WTC11 (cell line): ENCODE results near the gene CEP70.

ENCODE experiments used
- CREB1 ChIP-seq: sonication (generic); formaldehyde crosslinking; IDR thresholded peaks from 2 replicates; pipeline ENCODE4 v1.8.0; 2023; ENCODE audit warnings: mild to moderate bottlenecking, missing genetic modification reagents
- ETV6 ChIP-seq: sonication (generic); formaldehyde crosslinking; IDR thresholded peaks from 2 replicates; pipeline ENCODE4 v1.8.1; 2022; ENCODE audit warnings: mild to moderate bottlenecking, missing genetic modification reagents
- IRF2 ChIP-seq: sonication (generic); formaldehyde crosslinking; IDR thresholded peaks from 2 replicates; pipeline ENCODE4 v1.8.0; 2022; ENCODE audit warnings: low read depth, missing genetic modification reagents, borderline replicate concordance
- MYBL2 ChIP-seq: sonication (generic); formaldehyde crosslinking; IDR thresholded peaks from 2 replicates; pipeline ENCODE4 v1.8.1; 2023; ENCODE audit warnings: mild to moderate bottlenecking, moderate library complexity, missing genetic modification reagents
- NR1H2 ChIP-seq: sonication (generic); formaldehyde crosslinking; IDR thresholded peaks from 2 replicates; pipeline ENCODE4 v1.9.0; 2021; ENCODE audit warnings: mild to moderate bottlenecking, moderate library complexity, missing genetic modification reagents
- RORB ChIP-seq: fragments of 250-450 bp; sonication (Bioruptor Pico); IDR thresholded peaks from 2 replicates; pipeline ENCODE4 v1.9.0; 2021; ENCODE audit warnings: mild to moderate bottlenecking
- TCF7 ChIP-seq: sonication (generic); formaldehyde crosslinking; IDR thresholded peaks from 2 replicates; pipeline ENCODE4 v1.8.0; 2022; ENCODE audit warnings: mild to moderate bottlenecking, low read depth, missing genetic modification reagents, moderate library complexity
- ZNF138 ChIP-seq: sonication (generic); formaldehyde crosslinking; conservative IDR thresholded peaks from 2 replicates; pipeline ENCODE4 v1.8.1; 2022; ENCODE audit warnings: mild to moderate bottlenecking, moderate library complexity, missing genetic modification reagents
- TF ChIP-seq, protein P1 (sequence below): sonication (generic); formaldehyde crosslinking; conservative IDR thresholded peaks from 2 replicates; pipeline ENCODE4 v1.8.1; 2022; ENCODE audit warnings: mild to moderate bottlenecking, missing genetic modification reagents
- TF ChIP-seq, protein P2 (sequence below): fragments of 200-600 bp; IDR thresholded peaks from 2 replicates; pipeline ENCODE4 v1.8.0; 2022; ENCODE audit warnings: antibody characterized with exemption
- TF ChIP-seq, protein P3 (sequence below): sonication (generic); formaldehyde crosslinking; IDR thresholded peaks from 2 replicates; pipeline ENCODE4 v1.8.1; 2023; ENCODE audit warnings: mild to moderate bottlenecking, moderate library complexity, missing genetic modification reagents
- TF ChIP-seq, protein P4 (sequence below): sonication (generic); formaldehyde crosslinking; IDR thresholded peaks from 2 replicates; pipeline ENCODE4 v1.8.1; 2022; ENCODE audit warnings: low read depth, missing genetic modification reagents, borderline replicate concordance
- TF ChIP-seq, protein P5 (sequence below): sonication (generic); formaldehyde crosslinking; IDR thresholded peaks from 2 replicates; pipeline ENCODE4 v1.8.1; 2023; ENCODE audit warnings: mild to moderate bottlenecking, missing genetic modification reagents, borderline replicate concordance
- TF ChIP-seq, protein P6 (sequence below): sonication (generic); formaldehyde crosslinking; IDR thresholded peaks from 2 replicates; pipeline ENCODE4 v1.8.0; 2022; ENCODE audit warnings: mild to moderate bottlenecking, missing genetic modification reagents

DNA sequence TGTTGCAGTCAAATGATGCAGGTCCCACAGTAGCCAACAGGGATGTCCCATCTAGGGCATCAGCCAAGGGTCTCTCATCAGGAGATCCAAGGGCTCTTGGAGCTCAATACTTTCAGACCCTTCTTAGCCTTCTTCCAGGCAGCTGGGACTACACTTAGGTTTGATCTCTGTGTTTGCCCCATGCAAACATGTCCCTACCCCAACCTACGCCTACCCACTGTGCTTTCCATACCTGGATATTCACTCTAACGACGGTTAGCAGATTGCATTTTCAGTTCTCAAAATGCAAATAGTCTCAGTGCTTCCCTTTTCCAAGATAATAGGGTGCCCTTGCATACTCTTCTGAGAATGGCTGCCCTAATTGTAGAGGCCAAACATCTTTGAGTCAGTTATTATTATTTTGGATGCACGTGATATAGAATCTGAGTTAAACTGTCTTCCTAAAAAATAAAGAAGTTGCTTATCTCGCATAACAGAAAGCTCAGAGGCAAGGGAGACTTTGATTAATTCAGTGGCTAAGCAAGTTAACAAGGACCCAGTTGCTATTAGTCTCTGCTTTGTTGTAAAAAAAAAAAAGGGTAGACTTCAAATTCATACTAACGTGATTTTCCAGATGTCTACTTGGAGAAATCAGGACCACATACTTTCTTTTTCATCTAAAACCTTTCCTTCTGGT lies 1.0 kb upstream of the CEP70 start:
- TF ChIP-seq TCF7 (CRISPR knock-in tag): no peak
- no peak for TF ChIP-seq CREB1 (CRISPR knock-in tag)
- TF ChIP-seq, protein P1, sequence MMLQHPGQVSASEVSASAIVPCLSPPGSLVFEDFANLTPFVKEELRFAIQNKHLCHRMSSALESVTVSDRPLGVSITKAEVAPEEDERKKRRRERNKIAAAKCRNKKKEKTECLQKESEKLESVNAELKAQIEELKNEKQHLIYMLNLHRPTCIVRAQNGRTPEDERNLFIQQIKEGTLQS (CRISPR knock-in tag): no peak
- TF ChIP-seq, protein P2, sequence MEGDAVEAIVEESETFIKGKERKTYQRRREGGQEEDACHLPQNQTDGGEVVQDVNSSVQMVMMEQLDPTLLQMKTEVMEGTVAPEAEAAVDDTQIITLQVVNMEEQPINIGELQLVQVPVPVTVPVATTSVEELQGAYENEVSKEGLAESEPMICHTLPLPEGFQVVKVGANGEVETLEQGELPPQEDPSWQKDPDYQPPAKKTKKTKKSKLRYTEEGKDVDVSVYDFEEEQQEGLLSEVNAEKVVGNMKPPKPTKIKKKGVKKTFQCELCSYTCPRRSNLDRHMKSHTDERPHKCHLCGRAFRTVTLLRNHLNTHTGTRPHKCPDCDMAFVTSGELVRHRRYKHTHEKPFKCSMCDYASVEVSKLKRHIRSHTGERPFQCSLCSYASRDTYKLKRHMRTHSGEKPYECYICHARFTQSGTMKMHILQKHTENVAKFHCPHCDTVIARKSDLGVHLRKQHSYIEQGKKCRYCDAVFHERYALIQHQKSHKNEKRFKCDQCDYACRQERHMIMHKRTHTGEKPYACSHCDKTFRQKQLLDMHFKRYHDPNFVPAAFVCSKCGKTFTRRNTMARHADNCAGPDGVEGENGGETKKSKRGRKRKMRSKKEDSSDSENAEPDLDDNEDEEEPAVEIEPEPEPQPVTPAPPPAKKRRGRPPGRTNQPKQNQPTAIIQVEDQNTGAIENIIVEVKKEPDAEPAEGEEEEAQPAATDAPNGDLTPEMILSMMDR: no peak; the same call in 1 of the 2 replicates
- TF ChIP-seq, protein P3, sequence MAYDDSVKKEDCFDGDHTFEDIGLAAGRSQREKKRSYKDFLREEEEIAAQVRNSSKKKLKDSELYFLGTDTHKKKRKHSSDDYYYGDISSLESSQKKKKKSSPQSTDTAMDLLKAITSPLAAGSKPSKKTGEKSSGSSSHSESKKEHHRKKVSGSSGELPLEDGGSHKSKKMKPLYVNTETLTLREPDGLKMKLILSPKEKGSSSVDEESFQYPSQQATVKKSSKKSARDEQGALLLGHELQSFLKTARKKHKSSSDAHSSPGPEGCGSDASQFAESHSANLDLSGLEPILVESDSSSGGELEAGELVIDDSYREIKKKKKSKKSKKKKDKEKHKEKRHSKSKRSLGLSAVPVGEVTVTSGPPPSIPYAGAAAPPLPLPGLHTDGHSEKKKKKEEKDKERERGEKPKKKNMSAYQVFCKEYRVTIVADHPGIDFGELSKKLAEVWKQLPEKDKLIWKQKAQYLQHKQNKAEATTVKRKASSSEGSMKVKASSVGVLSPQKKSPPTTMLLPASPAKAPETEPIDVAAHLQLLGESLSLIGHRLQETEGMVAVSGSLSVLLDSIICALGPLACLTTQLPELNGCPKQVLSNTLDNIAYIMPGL (CRISPR knock-in tag): no peak
- no peak for TF ChIP-seq ETV6 (CRISPR knock-in tag)
- no peak for TF ChIP-seq NR1H2 (CRISPR knock-in tag)
- TF ChIP-seq, protein P4, sequence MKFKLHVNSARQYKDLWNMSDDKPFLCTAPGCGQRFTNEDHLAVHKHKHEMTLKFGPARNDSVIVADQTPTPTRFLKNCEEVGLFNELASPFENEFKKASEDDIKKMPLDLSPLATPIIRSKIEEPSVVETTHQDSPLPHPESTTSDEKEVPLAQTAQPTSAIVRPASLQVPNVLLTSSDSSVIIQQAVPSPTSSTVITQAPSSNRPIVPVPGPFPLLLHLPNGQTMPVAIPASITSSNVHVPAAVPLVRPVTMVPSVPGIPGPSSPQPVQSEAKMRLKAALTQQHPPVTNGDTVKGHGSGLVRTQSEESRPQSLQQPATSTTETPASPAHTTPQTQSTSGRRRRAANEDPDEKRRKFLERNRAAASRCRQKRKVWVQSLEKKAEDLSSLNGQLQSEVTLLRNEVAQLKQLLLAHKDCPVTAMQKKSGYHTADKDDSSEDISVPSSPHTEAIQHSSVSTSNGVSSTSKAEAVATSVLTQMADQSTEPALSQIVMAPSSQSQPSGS (CRISPR knock-in tag): no peak
- TF ChIP-seq, protein P5, sequence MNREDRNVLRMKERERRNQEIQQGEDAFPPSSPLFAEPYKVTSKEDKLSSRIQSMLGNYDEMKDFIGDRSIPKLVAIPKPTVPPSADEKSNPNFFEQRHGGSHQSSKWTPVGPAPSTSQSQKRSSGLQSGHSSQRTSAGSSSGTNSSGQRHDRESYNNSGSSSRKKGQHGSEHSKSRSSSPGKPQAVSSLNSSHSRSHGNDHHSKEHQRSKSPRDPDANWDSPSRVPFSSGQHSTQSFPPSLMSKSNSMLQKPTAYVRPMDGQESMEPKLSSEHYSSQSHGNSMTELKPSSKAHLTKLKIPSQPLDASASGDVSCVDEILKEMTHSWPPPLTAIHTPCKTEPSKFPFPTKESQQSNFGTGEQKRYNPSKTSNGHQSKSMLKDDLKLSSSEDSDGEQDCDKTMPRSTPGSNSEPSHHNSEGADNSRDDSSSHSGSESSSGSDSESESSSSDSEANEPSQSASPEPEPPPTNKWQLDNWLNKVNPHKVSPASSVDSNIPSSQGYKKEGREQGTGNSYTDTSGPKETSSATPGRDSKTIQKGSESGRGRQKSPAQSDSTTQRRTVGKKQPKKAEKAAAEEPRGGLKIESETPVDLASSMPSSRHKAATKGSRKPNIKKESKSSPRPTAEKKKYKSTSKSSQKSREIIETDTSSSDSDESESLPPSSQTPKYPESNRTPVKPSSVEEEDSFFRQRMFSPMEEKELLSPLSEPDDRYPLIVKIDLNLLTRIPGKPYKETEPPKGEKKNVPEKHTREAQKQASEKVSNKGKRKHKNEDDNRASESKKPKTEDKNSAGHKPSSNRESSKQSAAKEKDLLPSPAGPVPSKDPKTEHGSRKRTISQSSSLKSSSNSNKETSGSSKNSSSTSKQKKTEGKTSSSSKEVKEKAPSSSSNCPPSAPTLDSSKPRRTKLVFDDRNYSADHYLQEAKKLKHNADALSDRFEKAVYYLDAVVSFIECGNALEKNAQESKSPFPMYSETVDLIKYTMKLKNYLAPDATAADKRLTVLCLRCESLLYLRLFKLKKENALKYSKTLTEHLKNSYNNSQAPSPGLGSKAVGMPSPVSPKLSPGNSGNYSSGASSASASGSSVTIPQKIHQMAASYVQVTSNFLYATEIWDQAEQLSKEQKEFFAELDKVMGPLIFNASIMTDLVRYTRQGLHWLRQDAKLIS (CRISPR knock-in tag): no peak
- TF ChIP-seq, protein P6, sequence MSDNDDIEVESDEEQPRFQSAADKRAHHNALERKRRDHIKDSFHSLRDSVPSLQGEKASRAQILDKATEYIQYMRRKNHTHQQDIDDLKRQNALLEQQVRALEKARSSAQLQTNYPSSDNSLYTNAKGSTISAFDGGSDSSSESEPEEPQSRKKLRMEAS (CRISPR knock-in tag): no peak
- no peak for TF ChIP-seq MYBL2 (CRISPR knock-in tag)
- TF ChIP-seq RORB (CRISPR knock-in tag): no peak
- TF ChIP-seq ZNF138 (CRISPR knock-in tag): no peak
- TF ChIP-seq IRF2 (CRISPR knock-in tag): no peak
